Measurements from ENCODE around the gene RNF17.
"Not testable (repeated sequence)": the region's sequence is repeated elsewhere in the genome, so short reads cannot be mapped to it uniquely, and the experiment has no call there.

RNF17 gene

GRCh38 chr13:24763596-24764275 is at the start of gene RNF17:
TSS of gene RNF17 (plus strand) at chr13:24764169. CDS start at chr13:24764204, 35 bp downstream.
- DNase-seq = no peak

- no peak for DNase-seq
These were observed 48.0 kb upstream of the RNF17 start for GRCh38 chr13:24716011-24716410.

GRCh38 chr13:24716446-24716845 is 47.5 kb upstream of the RNF17 start:
- DNase-seq = no peak

DNA sequence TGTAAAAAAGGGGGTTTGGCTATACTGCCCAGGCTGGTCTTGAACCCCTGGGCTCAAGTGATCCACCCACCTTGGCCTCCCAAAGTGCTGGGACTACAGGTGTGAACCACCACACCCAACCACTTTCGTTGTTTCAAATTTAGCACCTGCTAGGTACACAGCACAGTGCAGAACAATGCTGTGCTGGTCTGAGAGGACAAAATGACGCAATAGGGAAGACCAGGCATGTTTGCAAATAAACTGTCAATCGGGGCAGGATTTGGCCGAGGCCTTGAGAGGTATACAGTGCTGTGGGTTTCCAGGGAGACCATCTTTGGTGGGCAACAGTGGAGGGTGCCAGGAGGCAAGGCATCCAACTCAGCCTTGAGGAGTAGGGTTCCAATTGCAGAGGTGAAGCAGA is 46.8 kb upstream of the RNF17 start:
- no peak for DNase-seq

DNA sequence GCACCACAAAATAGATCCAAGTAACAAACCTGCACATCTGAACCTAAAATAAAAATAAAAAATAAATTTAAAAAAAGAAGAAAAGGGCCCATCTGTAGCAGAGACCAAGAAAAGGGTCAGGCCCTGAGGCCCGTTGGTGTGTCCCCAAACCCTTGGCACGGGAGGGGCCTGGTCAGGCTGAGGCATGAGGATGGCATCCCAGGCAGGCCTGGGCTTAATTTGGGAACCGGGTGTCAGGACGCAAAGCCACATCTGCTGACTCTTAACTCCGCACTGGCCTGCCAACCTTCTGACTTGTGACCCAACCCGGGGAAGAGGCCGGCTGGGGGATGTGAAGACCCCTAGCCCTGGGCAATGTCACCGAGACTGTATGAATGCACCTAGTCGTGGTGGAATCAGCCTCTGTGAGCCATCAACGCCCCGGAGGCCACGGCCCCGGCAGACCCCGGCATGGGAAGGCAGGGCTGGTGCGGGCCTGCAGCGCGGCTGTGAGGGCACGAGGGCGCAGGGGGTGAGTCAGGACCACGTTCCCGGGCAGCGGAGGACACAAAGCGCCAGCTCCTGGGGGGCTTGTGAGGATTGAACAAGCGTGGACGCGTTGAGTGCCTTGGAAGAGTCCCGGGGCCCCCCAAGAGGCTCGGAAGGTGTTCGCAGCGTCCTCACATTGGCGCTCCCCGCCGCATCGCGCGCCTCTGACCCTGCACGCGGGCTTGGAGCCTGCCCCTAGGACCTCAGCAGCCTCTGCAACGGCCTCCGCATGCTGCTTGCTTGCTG is 45.6 kb upstream of the RNF17 start:
- DNase-seq = no peak

DNA sequence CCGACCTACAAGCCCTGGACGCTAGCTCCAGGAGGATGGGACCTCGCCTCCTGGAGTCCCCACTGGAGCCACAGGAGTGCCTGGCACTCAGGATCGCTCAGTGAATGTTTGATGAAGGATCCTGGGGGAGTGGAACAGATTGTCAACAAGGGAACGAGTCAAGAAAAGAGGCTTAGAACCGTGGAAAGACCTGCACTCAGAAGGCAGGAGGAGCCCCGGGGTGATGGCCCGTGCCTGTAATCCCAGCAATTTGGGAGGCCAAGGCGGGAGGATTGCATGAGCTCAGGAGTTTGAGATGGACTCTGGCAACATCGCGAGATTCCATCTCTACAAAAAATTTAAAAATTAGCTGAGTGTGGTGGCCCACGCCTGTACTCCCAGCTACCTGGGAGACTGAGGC is 44.8 kb upstream of the RNF17 start:
- no peak for DNase-seq

DNA sequence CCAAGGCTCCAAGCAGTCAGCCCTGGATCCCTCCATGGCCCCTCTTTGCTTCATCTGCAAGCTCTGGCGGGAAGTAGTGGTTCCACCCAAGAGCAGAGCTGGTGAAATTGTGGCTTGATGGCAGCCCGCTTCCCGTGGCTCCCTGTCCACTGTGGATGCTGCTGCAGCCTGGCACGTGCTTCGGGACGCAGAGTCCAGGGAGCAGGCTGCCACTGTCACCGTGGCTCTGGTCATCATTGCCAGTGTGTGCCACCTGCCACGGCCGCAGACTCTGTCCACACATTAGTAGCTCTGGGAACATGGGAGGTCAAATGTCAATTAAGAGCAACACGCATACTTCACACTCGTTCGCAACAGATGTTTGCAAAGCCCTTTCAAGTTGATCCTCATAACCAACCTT is 40.8 kb upstream of the RNF17 start:
- DNase-seq = no peak

- DNase-seq = no peak
These were observed 39.3 kb upstream of the RNF17 start for GRCh38 chr13:24724714-24725113.

GRCh38 chr13:24725379-24725778 is 38.6 kb upstream of the RNF17 start:
- no peak for DNase-seq

GRCh38 chr13:24727731-24728601 is 36.0 kb upstream of the RNF17 start:
- peak; percentile 9 for DNase-seq

DNA sequence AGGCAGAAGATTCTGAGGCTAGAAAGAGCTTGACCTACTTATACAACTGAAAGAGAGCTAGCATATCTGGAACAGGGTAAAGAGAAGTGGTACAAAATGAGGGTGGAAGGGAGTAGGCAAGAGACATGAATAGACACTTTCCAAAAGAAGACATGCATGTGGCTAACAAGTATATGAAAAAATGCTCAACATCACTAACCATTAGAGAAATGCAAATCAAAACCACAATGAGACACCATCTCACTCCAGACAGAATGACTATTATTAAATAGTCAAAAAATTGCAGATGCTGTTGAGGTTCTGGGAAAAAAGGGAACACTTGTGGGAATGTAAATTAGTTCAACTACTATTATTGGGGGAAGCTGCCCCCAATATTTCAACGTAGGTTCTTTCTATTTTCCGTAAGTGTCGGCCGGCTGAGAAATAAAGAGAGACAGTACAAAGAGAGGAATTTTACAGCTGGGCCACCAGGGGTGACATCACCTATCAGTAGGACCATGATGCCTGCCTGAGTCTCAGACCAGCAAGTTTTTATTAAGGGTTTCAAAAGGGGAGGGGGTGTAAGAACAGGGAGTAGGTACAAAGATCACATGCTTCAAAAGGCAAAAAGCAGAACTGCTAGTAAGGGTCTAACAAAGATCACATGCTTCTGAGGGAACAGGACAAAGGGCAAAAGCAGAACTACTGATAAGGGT is 32.9 kb upstream of the RNF17 start:
- DNase-seq = not testable (repeated sequence)

DNA sequence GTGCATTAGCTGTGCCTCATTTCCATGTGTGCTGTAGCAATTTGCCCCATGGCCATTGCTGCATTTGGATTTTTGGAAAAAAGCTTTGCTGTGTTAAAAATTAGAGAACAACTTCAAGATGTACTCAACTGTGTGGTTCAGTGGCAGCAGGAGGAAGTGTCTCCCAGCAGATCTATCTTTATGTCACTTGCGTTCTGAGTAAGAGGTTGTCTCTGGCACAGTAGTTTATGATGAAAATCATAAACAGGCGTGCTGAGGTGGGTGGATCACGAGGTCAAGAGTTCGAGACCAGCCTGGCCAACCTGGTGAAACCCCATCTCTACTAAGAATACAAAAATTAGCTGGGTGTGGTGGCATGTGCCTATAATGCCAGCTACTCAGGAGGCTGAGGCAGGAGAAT is 29.0 kb upstream of the RNF17 start:
- DNase-seq = no peak

DNA sequence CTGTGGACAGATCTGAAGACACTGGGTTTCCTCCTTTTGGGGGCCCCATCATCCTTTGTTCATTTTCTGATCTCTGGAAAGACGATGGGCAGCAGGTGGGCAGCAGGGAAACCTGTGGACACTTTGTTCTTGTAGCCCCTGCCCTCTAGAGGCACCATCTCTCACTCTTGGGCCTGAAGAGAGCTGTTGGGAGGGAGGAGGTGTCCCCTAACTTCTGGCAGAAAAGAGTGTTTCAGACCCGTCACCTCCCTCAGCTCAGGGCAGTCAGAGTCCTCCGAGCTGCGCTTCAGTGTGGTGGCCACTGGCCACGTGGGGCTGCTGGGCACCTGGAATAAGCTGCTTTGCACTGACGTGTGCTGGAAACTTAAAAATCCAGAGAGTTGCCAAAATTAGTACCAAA is 26.9 kb upstream of the RNF17 start:
- DNase-seq = no peak

DNA sequence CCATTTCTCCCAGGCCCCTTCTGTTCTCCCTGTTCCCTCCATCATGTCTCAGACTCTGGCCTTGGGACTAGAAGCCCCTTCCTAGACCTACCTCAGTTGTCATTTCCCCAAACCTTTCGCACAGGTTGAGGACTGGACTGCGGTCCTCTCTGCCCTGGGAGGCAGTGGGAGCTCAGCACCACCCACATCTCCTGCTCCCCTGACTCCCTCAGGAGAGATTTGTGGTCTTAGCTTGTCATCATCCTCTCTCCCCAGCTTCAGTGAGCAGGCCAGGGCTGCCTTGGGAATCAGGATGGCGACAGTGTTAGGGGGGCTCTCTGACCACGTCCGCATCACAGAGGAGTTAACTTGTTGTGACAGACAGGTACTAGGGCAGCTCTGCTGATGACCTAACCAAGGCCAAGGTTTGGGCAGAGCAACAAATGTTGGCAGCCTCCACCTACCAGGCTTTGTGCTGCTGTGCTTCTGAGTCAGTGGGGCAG is 25.6 kb upstream of the RNF17 start:
- DNase-seq = no peak

DNA sequence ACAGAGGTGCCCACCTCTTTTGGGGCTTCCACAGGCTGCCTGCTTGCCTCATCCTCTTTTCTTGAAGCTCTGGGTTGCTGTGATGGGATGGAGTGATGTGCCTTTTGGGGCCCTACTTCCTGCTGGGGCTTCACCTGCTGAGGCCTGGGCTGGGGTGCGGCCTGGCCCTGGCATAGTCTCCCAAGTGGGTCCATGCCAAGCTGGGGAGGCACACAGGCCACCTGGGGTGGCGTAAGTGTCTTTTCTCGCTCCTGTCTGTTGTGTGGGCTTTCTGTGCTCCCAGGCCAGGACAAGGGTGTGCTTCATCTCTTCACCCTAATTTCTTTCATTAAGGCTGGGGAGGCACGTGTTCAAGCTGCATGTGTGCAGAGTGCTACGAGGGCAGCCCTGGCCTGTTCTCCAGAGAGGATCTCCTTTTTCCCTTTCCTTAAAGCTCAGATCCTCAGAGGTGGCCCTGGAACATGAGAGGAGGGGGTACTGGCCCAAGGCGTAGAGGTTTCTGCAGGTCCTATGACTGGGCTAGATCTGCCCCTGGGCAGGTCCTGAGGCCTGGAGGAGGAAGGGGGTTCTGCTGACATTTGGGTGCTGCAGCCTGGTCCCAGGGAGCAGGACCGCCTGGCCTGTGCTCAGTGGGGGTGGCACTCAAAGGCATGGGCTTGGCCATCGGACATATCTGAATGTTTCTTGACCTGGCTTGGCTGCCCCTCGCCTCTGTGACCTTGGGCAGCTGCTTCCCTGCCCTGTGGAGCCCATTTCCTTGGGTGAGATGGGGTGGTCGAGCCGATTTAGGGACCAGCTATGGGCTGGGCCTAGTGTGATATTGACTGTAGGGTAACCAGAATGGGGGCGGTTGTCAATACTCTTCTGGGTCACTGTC is 23.7 kb upstream of the RNF17 start:
- no peak for DNase-seq

- no peak for DNase-seq
These were observed 22.8 kb upstream of the RNF17 start for GRCh38 chr13:24741016-24741662.

DNA sequence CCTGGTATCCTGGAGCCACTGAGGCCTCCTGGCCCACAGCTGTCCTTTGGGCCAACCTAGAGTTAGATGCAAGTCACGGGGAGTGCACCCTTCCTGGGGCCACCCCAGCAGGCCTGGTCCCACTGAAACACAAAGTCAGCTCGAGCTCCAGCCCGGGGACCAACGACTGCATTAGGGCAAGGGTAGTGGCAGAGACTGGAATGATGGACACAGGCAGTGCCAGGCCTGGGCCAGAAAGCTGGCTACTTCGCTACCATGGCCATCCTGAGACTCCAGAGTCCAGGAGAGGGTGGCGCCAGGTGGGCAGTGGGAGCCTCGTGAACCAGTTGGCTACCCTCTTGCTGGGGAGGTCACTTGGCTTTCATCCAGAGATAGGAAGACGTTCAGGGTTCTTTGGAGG is 22.2 kb upstream of the RNF17 start:
- no peak for DNase-seq

GRCh38 chr13:24742294-24742693 is 21.7 kb upstream of the RNF17 start:
- DNase-seq = no peak

- DNase-seq = no peak
These were observed 21.0 kb upstream of the RNF17 start for GRCh38 chr13:24742977-24743376.

DNA sequence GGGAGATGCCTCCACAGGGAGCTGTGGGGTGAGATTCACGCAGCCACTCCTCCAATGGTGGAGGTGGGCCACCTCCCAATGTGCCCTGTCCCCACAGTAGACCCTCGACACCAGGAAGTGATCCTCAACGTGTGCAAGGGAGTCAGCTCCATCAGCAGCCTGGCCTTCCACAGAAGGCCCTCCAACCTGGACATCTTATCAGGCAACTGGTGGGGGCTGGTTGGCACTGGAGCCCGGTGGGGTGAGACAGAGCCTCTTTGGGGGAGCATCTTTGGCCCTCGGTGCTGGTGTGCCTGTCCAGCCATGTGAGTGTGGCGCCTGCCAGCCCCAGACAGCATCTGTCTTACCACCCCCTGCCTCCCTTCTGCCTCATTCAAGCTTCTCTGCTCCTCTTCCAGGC is 19.7 kb upstream of the RNF17 start:
- no peak for DNase-seq

DNA sequence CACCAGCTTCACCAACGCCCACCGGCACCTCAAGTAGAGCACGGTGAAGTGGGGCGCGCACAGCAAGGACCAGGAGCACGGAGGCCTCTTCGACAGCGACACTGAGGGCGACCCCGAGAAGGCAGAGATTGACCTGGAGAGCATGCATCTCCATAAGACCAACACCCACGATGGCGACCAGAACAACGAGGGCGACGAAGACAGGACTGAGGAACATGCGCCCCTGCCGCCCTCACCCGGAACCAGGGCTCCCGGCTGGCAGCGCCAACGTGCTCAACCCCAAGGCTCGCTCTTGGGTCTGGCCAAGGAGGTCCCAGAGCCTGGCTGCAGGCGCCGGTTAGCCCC is 18.5 kb upstream of the RNF17 start:
- DNase-seq = no peak
